ENCODE results near the gene PTOV1.

DNA sequence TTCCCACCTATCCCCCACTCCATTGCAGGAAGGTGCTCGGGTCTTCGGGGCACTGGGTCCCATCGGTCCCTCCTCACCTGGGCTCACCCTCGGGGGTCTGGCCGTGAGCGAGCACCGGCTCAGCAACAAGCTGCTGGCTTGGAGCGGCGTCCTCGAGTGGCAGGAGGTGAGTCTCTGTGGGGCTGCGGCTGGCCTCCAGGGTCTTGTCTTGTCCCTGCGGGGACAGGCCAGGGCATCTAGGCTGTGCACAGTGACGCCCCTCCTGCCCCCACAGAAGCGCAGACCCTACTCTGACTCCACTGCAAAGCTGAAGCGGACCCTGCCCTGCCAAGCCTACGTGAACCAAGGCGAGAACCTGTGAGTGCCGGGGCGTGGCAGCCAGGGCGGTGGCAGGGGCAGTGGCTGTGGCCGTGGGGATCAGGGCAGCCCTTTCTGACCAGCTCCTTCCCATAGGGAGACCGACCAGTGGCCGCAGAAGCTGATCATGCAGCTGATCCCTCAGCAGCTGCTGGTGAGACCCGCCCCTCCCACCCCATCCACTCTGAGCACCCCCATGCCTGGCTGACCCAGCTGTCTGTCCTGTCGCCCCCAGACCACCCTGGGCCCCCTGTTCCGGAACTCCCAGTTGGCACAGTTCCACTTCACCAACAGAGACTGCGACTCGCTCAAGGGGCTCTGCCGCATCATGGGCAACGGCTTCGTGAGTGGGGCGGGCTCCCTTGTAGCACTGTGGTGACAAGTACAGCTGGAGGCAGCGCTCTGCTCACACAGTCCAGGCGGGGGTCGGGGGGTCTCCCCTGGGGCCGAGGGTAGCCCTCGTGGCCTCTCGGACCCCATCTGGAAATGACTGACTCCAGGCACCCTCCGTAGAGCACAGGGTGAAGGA is 3.7 kb downstream of the PTOV1 start:
- TF ChIP-seq, protein P1, sequence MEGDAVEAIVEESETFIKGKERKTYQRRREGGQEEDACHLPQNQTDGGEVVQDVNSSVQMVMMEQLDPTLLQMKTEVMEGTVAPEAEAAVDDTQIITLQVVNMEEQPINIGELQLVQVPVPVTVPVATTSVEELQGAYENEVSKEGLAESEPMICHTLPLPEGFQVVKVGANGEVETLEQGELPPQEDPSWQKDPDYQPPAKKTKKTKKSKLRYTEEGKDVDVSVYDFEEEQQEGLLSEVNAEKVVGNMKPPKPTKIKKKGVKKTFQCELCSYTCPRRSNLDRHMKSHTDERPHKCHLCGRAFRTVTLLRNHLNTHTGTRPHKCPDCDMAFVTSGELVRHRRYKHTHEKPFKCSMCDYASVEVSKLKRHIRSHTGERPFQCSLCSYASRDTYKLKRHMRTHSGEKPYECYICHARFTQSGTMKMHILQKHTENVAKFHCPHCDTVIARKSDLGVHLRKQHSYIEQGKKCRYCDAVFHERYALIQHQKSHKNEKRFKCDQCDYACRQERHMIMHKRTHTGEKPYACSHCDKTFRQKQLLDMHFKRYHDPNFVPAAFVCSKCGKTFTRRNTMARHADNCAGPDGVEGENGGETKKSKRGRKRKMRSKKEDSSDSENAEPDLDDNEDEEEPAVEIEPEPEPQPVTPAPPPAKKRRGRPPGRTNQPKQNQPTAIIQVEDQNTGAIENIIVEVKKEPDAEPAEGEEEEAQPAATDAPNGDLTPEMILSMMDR (IDR thresholded peaks at IDR 0.05): no peak
- TF ChIP-seq POLR2AphosphoS5 (IDR thresholded peaks at IDR 0.05): no peak
- no peak for TF ChIP-seq POLR2A (IDR thresholded peaks at IDR 0.05)

Data from gastroesophageal sphincter (tissue), 3 donors.